ENCODE measurements around the gene LYST. TPM values are rescaled to one million over a fixed set of nuclear protein-coding genes. Genes with fewer than 3 reads are reported as not detected.

The LYST gene
- total and polyA plus RNA-seq, 2 of the 4 experiments (the other 2 are of a cell fraction) = 2.2 to 7.2 TPM

GRCh38 chr1:235779770-235780169 lies 86.9 kb downstream of the LYST start:
- in situ Hi-C loops (cut with MboI; ENCODE audit: low sequenced_read_pairs) = loop anchor here (5.0 kb wide), 1 partner anchor 267 kb away; no protein-coding TSS in a partner anchor
- WGBS, 2 experiments (ENCODE audit: extremely low coverage in 2 of 2, insufficient read length in 1 of 2) = 100% methylated on average over 1 of the region's 2 CpGs; no CpG with 5 or more reads in 1 of the 2 experiments

More at GRCh38 chr1:235779770-235780169, 86.9 kb downstream of the LYST start:
- Histone ChIP-seq H2AK5ac (ENCODE audit: low read depth, low read length) (no peak overlapping the region), H3K27me3 (ENCODE audit: control insufficient read depth, insufficient read depth, low read length) (no peaks in the 10 kb centered on the region), H2BK15ac (ENCODE audit: low read depth, low read length) (no peak overlapping the region), H3K4me3 (ENCODE audit: insufficient read depth, low read depth, low read length) (no peak overlapping the region), H2BK5ac (ENCODE audit: low read depth, low read length, poor library complexity, severe bottlenecking) (no peak overlapping the region), H3K18ac (ENCODE audit: low read depth, low read length) (no peak overlapping the region), H4K91ac (ENCODE audit: insufficient read depth, low read depth, low read length) (no peak overlapping the region), H3K9ac (ENCODE audit: low read depth, low read length) (no peak overlapping the region), H3K23ac (ENCODE audit: low read depth, low read length) (no peak overlapping the region), H4K20me1 (ENCODE audit: insufficient read depth, low read length) (no peaks in the 10 kb centered on the region), H3K14ac (replicated peaks; ENCODE audit: low read depth, low read length) (no peak overlapping the region), H3K9me3 (ENCODE audit: control insufficient read depth, insufficient read depth, low read length) (no peaks in the 10 kb centered on the region), H3K4me2 (ENCODE audit: low read depth, low read length) (no peak overlapping the region), H3K4ac (ENCODE audit: low read depth, low read length) (no peak overlapping the region), H3K36me3 (ENCODE audit: control insufficient read depth, insufficient read depth, low read length) (no peaks in the 10 kb centered on the region), H3K79me1 (ENCODE audit: low read depth in 1 of 2, low read length in 2 of 2) (no peaks in the 10 kb centered on the region), H2BK120ac (ENCODE audit: low read depth, low read length) (no peak overlapping the region), H4K5ac (ENCODE audit: low read depth, low read length) (no peak overlapping the region), H3K9me1 (ENCODE audit: insufficient read depth, low read length) (no peaks in the 10 kb centered on the region), H4K8ac (ENCODE audit: low read depth in 2 of 2, low read length in 2 of 2) (no peak overlapping the region), H2BK20ac (ENCODE audit: low read depth, low read length) (no peak overlapping the region), H3K4me1 (ENCODE audit: control insufficient read depth, insufficient read depth, low read length) (peaks cover 6% of the 10 kb centered on the region), H2AK9ac (replicated peaks; ENCODE audit: low read depth, low read length, poor library complexity) (no peak overlapping the region), H3K56ac (ENCODE audit: extremely low read depth, insufficient read depth, low read length) (no peak overlapping the region), H2AFZ (replicated peaks; ENCODE audit: low read length, poor library complexity) (no peak overlapping the region), H3K27ac (ENCODE audit: insufficient read depth, low read length) (no peak overlapping the region)
- no peak for DNase-seq
- intact Hi-C loops (cut with micrococcal nuclease) (loop anchor here (5.0 kb wide), 1 partner anchor 182 kb away; no protein-coding TSS in a partner anchor), dilution Hi-C loops (cut with HindIII; ENCODE audit: low sequenced_read_pairs, unreplicated experiment) (no loop called here)
- BruUV-seq (replicated peaks) = no TSS peak
- ATAC-seq (ENCODE audit: low read depth) = no peak
- no peak for TF ChIP-seq CEBPB (IDR thresholded peaks at IDR 0.05; ENCODE audit: low read depth, low read length)
- TF ChIP-seq, protein P1, sequence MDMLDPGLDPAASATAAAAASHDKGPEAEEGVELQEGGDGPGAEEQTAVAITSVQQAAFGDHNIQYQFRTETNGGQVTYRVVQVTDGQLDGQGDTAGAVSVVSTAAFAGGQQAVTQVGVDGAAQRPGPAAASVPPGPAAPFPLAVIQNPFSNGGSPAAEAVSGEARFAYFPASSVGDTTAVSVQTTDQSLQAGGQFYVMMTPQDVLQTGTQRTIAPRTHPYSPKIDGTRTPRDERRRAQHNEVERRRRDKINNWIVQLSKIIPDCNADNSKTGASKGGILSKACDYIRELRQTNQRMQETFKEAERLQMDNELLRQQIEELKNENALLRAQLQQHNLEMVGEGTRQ (IDR thresholded peaks at IDR 0.05; ENCODE audit: low read depth, low read length) = no peak
- no peak for TF ChIP-seq FOS (IDR thresholded peaks at IDR 0.05; ENCODE audit: low read depth, low read length)
- TF ChIP-seq POLR2A (IDR thresholded peaks at IDR 0.05; ENCODE audit: low read depth, low read length) = no peak
- no peak for TF ChIP-seq RAD21 (IDR thresholded peaks at IDR 0.05; ENCODE audit: low read length)
- no peak for TF ChIP-seq SMC3 (IDR thresholded peaks at IDR 0.05; ENCODE audit: low read depth, low read length)
- TF ChIP-seq MAZ (IDR thresholded peaks at IDR 0.05; ENCODE audit: borderline replicate concordance, low read depth, low read length) = no peak
- TF ChIP-seq CHD1 (IDR thresholded peaks at IDR 0.05; ENCODE audit: low read depth, low read length) = no peak
- no peak for TF ChIP-seq ELK1 (IDR thresholded peaks at IDR 0.05; ENCODE audit: borderline replicate concordance, low read depth, low read length)
- no peak for TF ChIP-seq BHLHE40 (IDR thresholded peaks at IDR 0.05; ENCODE audit: low read depth, low read length)
- no peak for TF ChIP-seq MXI1 (IDR thresholded peaks at IDR 0.05; ENCODE audit: borderline replicate concordance, low read depth, low read length)
- TF ChIP-seq NFE2L2 (IDR thresholded peaks at IDR 0.05; ENCODE audit: low read depth, low read length) = no peak
- TF ChIP-seq, protein P2, sequence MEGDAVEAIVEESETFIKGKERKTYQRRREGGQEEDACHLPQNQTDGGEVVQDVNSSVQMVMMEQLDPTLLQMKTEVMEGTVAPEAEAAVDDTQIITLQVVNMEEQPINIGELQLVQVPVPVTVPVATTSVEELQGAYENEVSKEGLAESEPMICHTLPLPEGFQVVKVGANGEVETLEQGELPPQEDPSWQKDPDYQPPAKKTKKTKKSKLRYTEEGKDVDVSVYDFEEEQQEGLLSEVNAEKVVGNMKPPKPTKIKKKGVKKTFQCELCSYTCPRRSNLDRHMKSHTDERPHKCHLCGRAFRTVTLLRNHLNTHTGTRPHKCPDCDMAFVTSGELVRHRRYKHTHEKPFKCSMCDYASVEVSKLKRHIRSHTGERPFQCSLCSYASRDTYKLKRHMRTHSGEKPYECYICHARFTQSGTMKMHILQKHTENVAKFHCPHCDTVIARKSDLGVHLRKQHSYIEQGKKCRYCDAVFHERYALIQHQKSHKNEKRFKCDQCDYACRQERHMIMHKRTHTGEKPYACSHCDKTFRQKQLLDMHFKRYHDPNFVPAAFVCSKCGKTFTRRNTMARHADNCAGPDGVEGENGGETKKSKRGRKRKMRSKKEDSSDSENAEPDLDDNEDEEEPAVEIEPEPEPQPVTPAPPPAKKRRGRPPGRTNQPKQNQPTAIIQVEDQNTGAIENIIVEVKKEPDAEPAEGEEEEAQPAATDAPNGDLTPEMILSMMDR (conservative IDR thresholded peaks at IDR 0.05; ENCODE audit: low read depth, low read length) = no peak
- TF ChIP-seq RFX5 (IDR thresholded peaks at IDR 0.05; ENCODE audit: low read depth, low read length) = no peak
- TF ChIP-seq MAFK (IDR thresholded peaks at IDR 0.05; ENCODE audit: low read depth, low read length) = no peak
- no peak for TF ChIP-seq RCOR1 (IDR thresholded peaks at IDR 0.05; ENCODE audit: insufficient replicate concordance, low read length)
- POLR2A ChIA-PET (ENCODE audit: unreplicated experiment) = no interaction called here
- CTCF ChIA-PET = no interaction called here

Measured in IMR-90 (cell line).